Mucosa of stomach (tissue), 1 donor: ENCODE data around the gene SORT1.
"Not testable (repeated sequence)": the region's sequence is repeated elsewhere in the genome, so short reads cannot be mapped to it uniquely, and the experiment has no call there.

Experiments used
- H3K27me3 ChIP-seq: one replicate; pipeline ENCODE4 v1.7.0; 2013; ENCODE audit warnings: mild to moderate bottlenecking, low read length; ENCODE audit not compliant: control insufficient read depth, insufficient read depth
- H3K36me3 ChIP-seq: one replicate; pipeline ENCODE4 v1.7.0; 2013; ENCODE audit warnings: low read length; ENCODE audit not compliant: control insufficient read depth, insufficient read depth
- H3K4me1 ChIP-seq: one replicate; pipeline ENCODE4 v1.7.0; 2013; ENCODE audit warnings: mild to moderate bottlenecking, low read length; ENCODE audit not compliant: control insufficient read depth, insufficient read depth
- H3K4me3 ChIP-seq: one replicate; pipeline ENCODE4 v1.7.0; 2013; ENCODE audit warnings: low read length
- H3K9ac ChIP-seq: one replicate; pipeline ENCODE4 v1.7.0; 2013; ENCODE audit warnings: mild to moderate bottlenecking, low read length, moderate library complexity
- H3K9me3 ChIP-seq: one replicate; pipeline ENCODE4 v1.7.0; 2013; ENCODE audit warnings: mild to moderate bottlenecking, low read length, moderate library complexity; ENCODE audit not compliant: control insufficient read depth
- donor health status: Pancreatic carcinoma.

SORT1 gene

DNA sequence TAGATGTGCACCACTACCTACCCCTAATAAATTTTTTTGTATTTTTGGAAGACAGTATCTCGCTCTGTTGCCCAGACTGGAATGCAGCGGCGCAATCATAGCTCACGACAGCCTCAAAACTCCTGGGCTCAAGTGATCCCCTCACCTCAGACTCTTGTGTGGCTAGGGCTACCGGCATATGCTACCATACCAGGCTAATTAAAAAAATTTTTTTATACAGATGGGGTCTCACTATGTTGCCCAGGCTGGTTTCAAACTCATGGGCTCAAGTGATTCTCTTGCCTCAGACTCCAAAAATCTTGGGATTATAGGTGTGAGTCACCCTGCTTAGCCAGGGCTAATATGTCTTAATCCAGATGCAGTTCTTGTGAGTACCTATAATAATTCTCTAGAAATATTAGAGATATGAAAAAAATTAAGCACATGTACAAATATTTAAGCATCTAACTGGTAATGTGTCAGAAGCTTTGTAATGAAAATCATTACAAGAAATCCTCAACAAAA, 9.5 kb downstream of the SORT1 start:
- Histone ChIP-seq H3K27me3 (no peaks in the 10 kb centered on the region), H3K9ac (no peak overlapping the region), H3K4me1 (peaks cover 31% of the 10 kb centered on the region), H3K4me3 (no peak overlapping the region), H3K9me3 (no peaks in the 10 kb centered on the region), H3K36me3 (no peaks in the 10 kb centered on the region)

DNA sequence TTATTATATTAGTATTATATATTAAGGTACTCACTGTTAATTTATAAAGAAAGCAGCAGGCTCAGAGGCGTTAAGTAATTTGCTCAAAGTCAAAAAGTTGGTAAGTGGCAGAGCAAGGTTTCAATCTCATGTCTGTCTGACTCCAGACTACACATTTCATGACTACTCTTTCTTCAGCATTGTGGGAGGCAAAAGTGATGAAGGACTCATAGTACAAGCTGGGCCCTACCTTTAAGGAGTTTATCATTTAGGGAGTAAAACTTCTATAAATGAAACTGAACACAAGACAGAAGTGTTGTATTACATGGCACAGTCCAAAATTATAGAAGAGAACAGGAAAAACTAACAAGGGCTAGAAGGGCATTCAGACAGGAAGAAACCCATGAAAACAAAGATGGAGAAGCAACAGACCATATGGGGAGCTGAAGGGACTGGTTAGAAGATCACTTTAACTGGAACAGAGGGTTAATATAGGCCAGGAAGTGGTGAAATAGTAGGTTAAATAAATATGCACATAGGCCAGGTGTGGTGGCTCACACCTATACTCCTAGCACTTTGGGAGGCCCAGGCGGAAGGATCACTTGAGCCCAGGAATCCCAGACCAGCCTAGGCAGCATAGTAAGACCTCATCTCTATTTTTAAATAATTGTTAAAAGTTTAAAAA, 11.5 kb downstream of the SORT1 start:
- Histone ChIP-seq H3K4me3 (no peak overlapping the region), H3K4me1 (peaks cover 10% of the 10 kb centered on the region), H3K9me3 (no peaks in the 10 kb centered on the region), H3K9ac (no peak overlapping the region), H3K36me3 (no peaks in the 10 kb centered on the region), H3K27me3 (no peaks in the 10 kb centered on the region)

GRCh38 chr1:109385417-109385816, 12.3 kb downstream of the SORT1 start:
- Histone ChIP-seq H3K4me1 (peaks cover 5% of the 10 kb centered on the region), H3K9me3 (no peaks in the 10 kb centered on the region), H3K4me3 (no peak overlapping the region), H3K9ac (no peak overlapping the region), H3K36me3 (no peaks in the 10 kb centered on the region), H3K27me3 (no peaks in the 10 kb centered on the region)

DNA sequence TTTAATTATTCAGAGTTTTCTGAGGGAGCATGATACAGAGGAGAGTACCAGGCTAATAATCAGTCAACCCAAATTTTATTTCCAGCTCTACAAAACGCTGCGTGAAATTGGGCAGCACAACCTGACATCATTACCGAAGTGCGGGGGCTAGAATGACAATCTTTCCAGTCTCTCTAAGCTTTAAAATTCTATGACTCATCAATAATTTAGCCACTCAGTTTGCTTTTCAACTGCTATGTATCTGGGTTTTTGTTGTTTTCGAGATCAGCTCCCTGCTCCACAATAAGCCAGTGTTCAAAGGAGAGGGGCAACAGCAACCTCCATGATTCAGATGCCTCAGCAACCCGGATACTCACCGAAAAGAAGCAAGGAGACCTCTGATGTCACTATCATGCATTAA, 13.9 kb downstream of the SORT1 start:
- H3K9me3 ChIP-seq: no peaks in the 10 kb centered on the region
- H3K4me1 ChIP-seq: no peaks in the 10 kb centered on the region
- no peaks in the 10 kb centered on the region for H3K36me3 ChIP-seq
- no peaks in the 10 kb centered on the region for H3K27me3 ChIP-seq
- no peak overlapping the region for H3K9ac ChIP-seq
- H3K4me3 ChIP-seq: no peak overlapping the region

GRCh38 chr1:109383087-109383779, 14.5 kb downstream of the SORT1 start:
- H3K9ac ChIP-seq: no peak overlapping the region
- H3K27me3 ChIP-seq: no peaks in the 10 kb centered on the region
- H3K4me3 ChIP-seq: no peak overlapping the region

GRCh38 chr1:109381573-109381972, 16.1 kb downstream of the SORT1 start:
- no peaks in the 10 kb centered on the region for H3K4me1 ChIP-seq
- no peaks in the 10 kb centered on the region for H3K27me3 ChIP-seq
- no peak overlapping the region for H3K4me3 ChIP-seq
- no peaks in the 10 kb centered on the region for H3K9me3 ChIP-seq
- no peak overlapping the region for H3K9ac ChIP-seq
- H3K36me3 ChIP-seq: no peaks in the 10 kb centered on the region

More at GRCh38 chr1:109383087-109383779, 14.5 kb downstream of the SORT1 start:
- no peaks in the 10 kb centered on the region for H3K36me3 ChIP-seq
- no peaks in the 10 kb centered on the region for H3K9me3 ChIP-seq
- H3K4me1 ChIP-seq: no peaks in the 10 kb centered on the region

DNA sequence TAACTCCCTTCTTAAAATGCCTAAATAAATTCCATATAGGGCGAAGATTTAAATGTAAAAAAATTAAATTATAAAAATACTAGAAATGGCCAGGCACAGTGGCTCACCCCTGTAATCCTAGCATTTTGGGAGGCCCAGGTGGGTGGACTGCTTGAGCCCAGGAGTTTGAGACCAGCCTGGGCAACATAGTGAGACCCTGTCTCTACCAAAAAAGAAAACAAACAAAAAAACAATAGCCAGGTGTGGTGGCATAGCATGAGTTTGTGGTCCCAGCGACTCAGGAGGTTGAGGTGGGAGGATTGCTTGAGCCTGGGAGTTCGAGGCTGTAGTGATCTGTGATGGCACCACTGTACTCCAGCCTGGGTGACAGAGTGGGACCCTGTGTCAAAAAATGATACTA, 17.8 kb downstream of the SORT1 start:
- no peaks in the 10 kb centered on the region for H3K27me3 ChIP-seq
- no peak overlapping the region for H3K4me3 ChIP-seq
- no peaks in the 10 kb centered on the region for H3K4me1 ChIP-seq
- H3K9ac ChIP-seq: no peak overlapping the region
- H3K36me3 ChIP-seq: no peaks in the 10 kb centered on the region
- no peaks in the 10 kb centered on the region for H3K9me3 ChIP-seq

- H3K4me1 ChIP-seq: no peaks in the 10 kb centered on the region
Measured at GRCh38 chr1:109379422-109379821, 18.3 kb downstream of the SORT1 start.

DNA sequence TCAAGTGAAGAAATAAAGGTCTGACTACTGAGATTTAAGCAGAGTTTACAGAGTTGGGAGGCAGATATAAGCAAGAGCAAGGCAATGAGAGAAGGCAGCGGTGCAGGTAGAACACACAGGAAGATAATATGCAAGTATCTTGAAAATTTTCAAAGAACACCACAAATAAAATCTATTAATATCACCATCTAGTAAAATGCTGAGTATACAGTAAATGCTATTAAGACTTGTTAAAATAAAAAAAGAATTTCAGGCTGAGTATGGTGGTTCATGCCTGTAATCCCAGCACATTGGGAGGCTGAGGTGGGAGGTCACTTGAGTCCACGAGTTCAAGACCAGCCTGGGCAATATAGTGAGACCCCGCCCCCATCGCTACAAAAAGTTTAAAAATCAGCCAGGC, 20.0 kb downstream of the SORT1 start:
- no peaks in the 10 kb centered on the region for H3K27me3 ChIP-seq
- no peaks in the 10 kb centered on the region for H3K9me3 ChIP-seq
- no peaks in the 10 kb centered on the region for H3K4me1 ChIP-seq
- no peak overlapping the region for H3K9ac ChIP-seq
- H3K4me3 ChIP-seq: no peak overlapping the region
- H3K36me3 ChIP-seq: no peaks in the 10 kb centered on the region

More at GRCh38 chr1:109379422-109379821, 18.3 kb downstream of the SORT1 start:
- no peaks in the 10 kb centered on the region for H3K36me3 ChIP-seq
- H3K9me3 ChIP-seq: no peaks in the 10 kb centered on the region
- H3K4me3 ChIP-seq: no peak overlapping the region
- no peak overlapping the region for H3K9ac ChIP-seq
- H3K27me3 ChIP-seq: no peaks in the 10 kb centered on the region

GRCh38 chr1:109373696-109374095, 24.0 kb downstream of the SORT1 start:
- H3K4me3 ChIP-seq, H3K36me3 ChIP-seq, H3K9me3 ChIP-seq, H3K9ac ChIP-seq, H3K4me1 ChIP-seq, H3K27me3 ChIP-seq: not testable (repeated sequence)

- Histone ChIP-seq H3K4me3 (no peak overlapping the region), H3K9ac (no peak overlapping the region), H3K27me3 (no peaks in the 10 kb centered on the region), H3K9me3 (no peaks in the 10 kb centered on the region), H3K36me3 (no peaks in the 10 kb centered on the region), H3K4me1 (peaks cover 5% of the 10 kb centered on the region)
Measured at GRCh38 chr1:109373126-109373525, 24.6 kb downstream of the SORT1 start.

DNA sequence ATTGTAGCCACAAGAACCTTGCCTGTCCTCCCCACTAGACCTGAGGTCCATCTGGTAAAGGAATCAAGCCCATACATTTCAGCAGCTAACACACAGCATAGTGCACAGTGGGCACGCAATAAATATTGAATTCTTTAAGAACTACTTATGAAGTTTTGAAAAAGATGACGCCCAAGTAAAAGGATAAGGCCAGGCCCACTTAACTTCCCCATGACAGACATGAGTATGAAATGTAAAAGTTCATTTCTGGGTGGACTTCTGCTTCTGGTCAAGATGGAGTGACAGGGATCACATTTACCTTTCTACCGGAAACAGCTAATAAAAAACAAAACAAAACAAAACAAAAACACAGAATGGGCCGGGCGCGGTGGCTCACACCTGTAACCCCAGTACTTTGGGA, 25.4 kb downstream of the SORT1 start:
- H3K4me3 ChIP-seq: no peak overlapping the region
- no peaks in the 10 kb centered on the region for H3K27me3 ChIP-seq
- peaks cover 5% of the 10 kb centered on the region for H3K4me1 ChIP-seq
- no peaks in the 10 kb centered on the region for H3K36me3 ChIP-seq
- no peaks in the 10 kb centered on the region for H3K9me3 ChIP-seq
- H3K9ac ChIP-seq: no peak overlapping the region
